K562 (cell line): Measurements from ENCODE around the gene NOD1. TPM values are rescaled to one million over a fixed set of nuclear protein-coding genes. Genes with fewer than 3 reads are reported as not detected.
A peak's percentile ranks its signal among the peaks of the same experiment; 100 is the strongest.

Source experiments
- CREB1 ChIP-seq, 2 experiments: sonication (generic) in 1 of 2; formaldehyde crosslinking in 1 of 2; IDR thresholded peaks; 2 replicates each; pipeline versions ENCODE4 v1.6.1 to v1.8.0; 2012 to 2022; ENCODE audit warnings: inconsistent platforms in 1 of 2, mild to moderate bottlenecking in 1 of 2, missing genetic modification reagents in 1 of 2, moderate library complexity in 1 of 2
- MTA2 ChIP-seq: fragments of 450-650 bp; IDR thresholded peaks from 2 replicates; pipeline ENCODE4 v1.6.1; 2016; ENCODE audit warnings: low read depth
- MYC ChIP-seq, 2 experiments: fragments of 250-450 bp in 1 of 2; sonication (Bioruptor Pico) in 1 of 2; IDR thresholded peaks; 2 replicates each; pipeline versions ENCODE4 v1.5.1 to v1.6.1; 2012 to 2021; ENCODE audit warnings: low read depth in 2 of 2, borderline replicate concordance in 1 of 2, improper control_type of control experiment in 1 of 2, low read length in 1 of 2, mild to moderate bottlenecking in 1 of 2, moderate library complexity in 1 of 2
- SMC3 ChIP-seq: conservative IDR thresholded peaks from 2 replicates; pipeline ENCODE4 v1.6.1; 2011; ENCODE audit warnings: low read depth, low read length, improper control_type of control experiment; ENCODE audit not compliant: insufficient read depth
- XRCC3 ChIP-seq: fragments of 450-650 bp; IDR thresholded peaks from 2 replicates; pipeline ENCODE4 v1.6.1; 2017; ENCODE audit warnings: mild to moderate bottlenecking, moderate library complexity
- ZNF324 ChIP-seq: fragments of 250-450 bp; sonication (Bioruptor Pico); IDR thresholded peaks from 2 replicates; pipeline ENCODE4 v1.4.0; 2020; ENCODE audit warnings: mild to moderate bottlenecking
- polyA plus RNA-seq, 8 experiments: library from polyadenylated mRNA; depleted of rRNA in 4 of 8; stranded (reverse) in 5 of 8; unstranded in 3 of 8; fragments of >200 nt; fragmentation: Nextera tagmentation in 2 of 8; fragmentation: Illumina TruSeq in 1 of 8; extraction: Ambion mirVana in 2 of 8; extraction: Trizol in 1 of 8; gene quantifications; 2 replicates each; pipeline versions ENCODE4 v1.2.1 to v1.2.3, GENCODE V29; 2011 to 2014; ENCODE audit warnings: inconsistent platforms in 1 of 8, missing spikeins in 1 of 8
- total RNA-seq, 7 experiments: library from RNA; depleted of rRNA in 6 of 7; stranded (reverse); fragments of >200 nt in 6 of 7; fragmentation: Illumina TruSeq in 2 of 7; extraction: Trizol in 2 of 7; gene quantifications; 2 replicates each; pipeline versions ENCODE4 v1.2.1 to v1.2.3, GENCODE V29; 2011 to 2021; ENCODE audit warnings: low replicate concordance in 1 of 7
- TF ChIP-seq, protein P1 (sequence below): fragments of 450-650 bp; IDR thresholded peaks from 2 replicates; pipeline ENCODE4 v1.6.1; 2018; ENCODE audit not compliant: partially characterized antibody
- TF ChIP-seq, protein P2 (sequence below), 2 experiments: fragments of 450-650 bp; conservative IDR thresholded peaks; 2 replicates each; pipeline ENCODE4 v1.6.1; 2017; ENCODE audit warnings: mild to moderate bottlenecking in 2 of 2, moderate library complexity in 2 of 2
- TF ChIP-seq, protein P3 (sequence below): fragments of 450-650 bp; IDR thresholded peaks from one replicate; pipeline ENCODE4 v1.6.1; 2018; ENCODE audit warnings: mild to moderate bottlenecking, moderate library complexity; ENCODE audit not compliant: partially characterized antibody
- TF ChIP-seq, protein P4 (sequence below): sonication (generic); formaldehyde crosslinking; IDR thresholded peaks from 2 replicates; pipeline ENCODE4 v1.8.1; 2023; ENCODE audit warnings: missing genetic modification reagents, mild to moderate bottlenecking, borderline replicate concordance
- TF ChIP-seq, protein P5 (sequence below): sonication (generic); formaldehyde crosslinking; IDR thresholded peaks from 2 replicates; pipeline ENCODE4 v1.8.0; 2022; ENCODE audit warnings: missing genetic modification reagents, mild to moderate bottlenecking, moderate library complexity, borderline replicate concordance

The NOD1 gene
- total and polyA plus RNA-seq, 9 of the 15 experiments (the other 6 are each of a cell fraction or from before 2014, with no cell fraction given): 0.34 to 7.1 (median 4.7) TPM

DNA sequence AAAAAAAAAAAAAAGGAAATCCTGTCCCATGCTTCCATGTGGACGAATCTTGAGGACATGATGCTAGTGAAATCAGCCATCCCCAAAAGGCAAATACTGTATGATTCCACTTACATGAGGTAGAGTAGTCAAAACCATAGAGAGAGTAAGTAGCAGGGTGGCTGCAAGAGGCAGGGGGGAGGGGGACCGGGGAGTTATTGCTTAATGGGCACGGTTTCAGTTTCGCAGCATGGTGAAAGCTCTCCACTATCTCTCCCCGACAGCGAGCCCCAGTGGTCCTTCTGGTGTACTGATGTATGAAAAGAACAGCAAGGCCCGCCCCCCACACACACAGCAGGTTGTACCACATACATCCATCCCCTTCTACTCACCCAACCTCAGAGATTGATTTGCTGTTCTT lies 32.8 kb downstream of the NOD1 start (continued):
- TF ChIP-seq, protein P1, sequence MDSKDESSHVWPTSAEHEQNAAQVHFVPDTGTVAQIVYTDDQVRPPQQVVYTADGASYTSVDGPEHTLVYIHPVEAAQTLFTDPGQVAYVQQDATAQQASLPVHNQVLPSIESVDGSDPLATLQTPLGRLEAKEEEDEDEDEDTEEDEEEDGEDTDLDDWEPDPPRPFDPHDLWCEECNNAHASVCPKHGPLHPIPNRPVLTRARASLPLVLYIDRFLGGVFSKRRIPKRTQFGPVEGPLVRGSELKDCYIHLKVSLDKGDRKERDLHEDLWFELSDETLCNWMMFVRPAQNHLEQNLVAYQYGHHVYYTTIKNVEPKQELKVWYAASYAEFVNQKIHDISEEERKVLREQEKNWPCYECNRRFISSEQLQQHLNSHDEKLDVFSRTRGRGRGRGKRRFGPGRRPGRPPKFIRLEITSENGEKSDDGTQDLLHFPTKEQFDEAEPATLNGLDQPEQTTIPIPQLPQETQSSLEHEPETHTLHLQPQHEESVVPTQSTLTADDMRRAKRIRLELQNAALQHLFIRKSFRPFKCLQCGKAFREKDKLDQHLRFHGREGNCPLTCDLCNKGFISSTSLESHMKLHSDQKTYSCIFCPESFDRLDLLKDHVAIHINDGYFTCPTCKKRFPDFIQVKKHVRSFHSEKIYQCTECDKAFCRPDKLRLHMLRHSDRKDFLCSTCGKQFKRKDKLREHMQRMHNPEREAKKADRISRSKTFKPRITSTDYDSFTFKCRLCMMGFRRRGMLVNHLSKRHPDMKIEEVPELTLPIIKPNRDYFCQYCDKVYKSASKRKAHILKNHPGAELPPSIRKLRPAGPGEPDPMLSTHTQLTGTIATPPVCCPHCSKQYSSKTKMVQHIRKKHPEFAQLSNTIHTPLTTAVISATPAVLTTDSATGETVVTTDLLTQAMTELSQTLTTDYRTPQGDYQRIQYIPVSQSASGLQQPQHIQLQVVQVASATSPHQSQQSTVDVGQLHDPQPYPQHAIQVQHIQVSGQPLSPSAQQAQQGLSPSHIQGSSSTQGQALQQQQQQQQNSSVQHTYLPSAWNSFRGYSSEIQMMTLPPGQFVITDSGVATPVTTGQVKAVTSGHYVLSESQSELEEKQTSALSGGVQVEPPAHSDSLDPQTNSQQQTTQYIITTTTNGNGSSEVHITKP: peak; percentile 12
- TF ChIP-seq MYC (IDR thresholded peaks at IDR 0.05; ENCODE audit: low read depth, low read length) (peak; percentile 41; the same call in 1 of the 2 replicates), MYC (CRISPR knock-in tag; IDR thresholded peaks at IDR 0.05; ENCODE audit: borderline replicate concordance, low read depth) (no peak), ZNF324 (CRISPR knock-in tag) (no peak), XRCC3 (no peak), CREB1 (IDR thresholded peaks at IDR 0.05) (no peak), CREB1 (CRISPR knock-in tag; IDR thresholded peaks at IDR 0.05) (no peak; the same call in 1 of the 2 replicates), SMC3 (peak; percentile 37; the same call in 1 of the 2 replicates), MTA2 (no peak)
- TF ChIP-seq, protein P2, sequence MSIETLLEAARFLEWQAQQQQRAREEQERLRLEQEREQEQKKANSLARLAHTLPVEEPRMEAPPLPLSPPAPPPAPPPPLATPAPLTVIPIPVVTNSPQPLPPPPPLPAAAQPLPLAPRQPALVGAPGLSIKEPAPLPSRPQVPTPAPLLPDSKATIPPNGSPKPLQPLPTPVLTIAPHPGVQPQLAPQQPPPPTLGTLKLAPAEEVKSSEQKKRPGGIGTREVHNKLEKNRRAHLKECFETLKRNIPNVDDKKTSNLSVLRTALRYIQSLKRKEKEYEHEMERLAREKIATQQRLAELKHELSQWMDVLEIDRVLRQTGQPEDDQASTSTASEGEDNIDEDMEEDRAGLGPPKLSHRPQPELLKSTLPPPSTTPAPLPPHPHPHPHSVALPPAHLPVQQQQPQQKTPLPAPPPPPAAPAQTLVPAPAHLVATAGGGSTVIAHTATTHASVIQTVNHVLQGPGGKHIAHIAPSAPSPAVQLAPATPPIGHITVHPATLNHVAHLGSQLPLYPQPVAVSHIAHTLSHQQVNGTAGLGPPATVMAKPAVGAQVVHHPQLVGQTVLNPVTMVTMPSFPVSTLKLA (conservative IDR thresholded peaks at IDR 0.05): 0 out of 4 replicates have a peak, but pooled peaks of 1 of the 2 experiments have one; percentile 20
- TF ChIP-seq, protein P3, sequence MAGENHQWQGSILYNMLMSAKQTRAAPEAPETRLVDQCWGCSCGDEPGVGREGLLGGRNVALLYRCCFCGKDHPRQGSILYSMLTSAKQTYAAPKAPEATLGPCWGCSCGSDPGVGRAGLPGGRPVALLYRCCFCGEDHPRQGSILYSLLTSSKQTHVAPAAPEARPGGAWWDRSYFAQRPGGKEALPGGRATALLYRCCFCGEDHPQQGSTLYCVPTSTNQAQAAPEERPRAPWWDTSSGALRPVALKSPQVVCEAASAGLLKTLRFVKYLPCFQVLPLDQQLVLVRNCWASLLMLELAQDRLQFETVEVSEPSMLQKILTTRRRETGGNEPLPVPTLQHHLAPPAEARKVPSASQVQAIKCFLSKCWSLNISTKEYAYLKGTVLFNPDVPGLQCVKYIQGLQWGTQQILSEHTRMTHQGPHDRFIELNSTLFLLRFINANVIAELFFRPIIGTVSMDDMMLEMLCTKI: no peak
- TF ChIP-seq, protein P4, sequence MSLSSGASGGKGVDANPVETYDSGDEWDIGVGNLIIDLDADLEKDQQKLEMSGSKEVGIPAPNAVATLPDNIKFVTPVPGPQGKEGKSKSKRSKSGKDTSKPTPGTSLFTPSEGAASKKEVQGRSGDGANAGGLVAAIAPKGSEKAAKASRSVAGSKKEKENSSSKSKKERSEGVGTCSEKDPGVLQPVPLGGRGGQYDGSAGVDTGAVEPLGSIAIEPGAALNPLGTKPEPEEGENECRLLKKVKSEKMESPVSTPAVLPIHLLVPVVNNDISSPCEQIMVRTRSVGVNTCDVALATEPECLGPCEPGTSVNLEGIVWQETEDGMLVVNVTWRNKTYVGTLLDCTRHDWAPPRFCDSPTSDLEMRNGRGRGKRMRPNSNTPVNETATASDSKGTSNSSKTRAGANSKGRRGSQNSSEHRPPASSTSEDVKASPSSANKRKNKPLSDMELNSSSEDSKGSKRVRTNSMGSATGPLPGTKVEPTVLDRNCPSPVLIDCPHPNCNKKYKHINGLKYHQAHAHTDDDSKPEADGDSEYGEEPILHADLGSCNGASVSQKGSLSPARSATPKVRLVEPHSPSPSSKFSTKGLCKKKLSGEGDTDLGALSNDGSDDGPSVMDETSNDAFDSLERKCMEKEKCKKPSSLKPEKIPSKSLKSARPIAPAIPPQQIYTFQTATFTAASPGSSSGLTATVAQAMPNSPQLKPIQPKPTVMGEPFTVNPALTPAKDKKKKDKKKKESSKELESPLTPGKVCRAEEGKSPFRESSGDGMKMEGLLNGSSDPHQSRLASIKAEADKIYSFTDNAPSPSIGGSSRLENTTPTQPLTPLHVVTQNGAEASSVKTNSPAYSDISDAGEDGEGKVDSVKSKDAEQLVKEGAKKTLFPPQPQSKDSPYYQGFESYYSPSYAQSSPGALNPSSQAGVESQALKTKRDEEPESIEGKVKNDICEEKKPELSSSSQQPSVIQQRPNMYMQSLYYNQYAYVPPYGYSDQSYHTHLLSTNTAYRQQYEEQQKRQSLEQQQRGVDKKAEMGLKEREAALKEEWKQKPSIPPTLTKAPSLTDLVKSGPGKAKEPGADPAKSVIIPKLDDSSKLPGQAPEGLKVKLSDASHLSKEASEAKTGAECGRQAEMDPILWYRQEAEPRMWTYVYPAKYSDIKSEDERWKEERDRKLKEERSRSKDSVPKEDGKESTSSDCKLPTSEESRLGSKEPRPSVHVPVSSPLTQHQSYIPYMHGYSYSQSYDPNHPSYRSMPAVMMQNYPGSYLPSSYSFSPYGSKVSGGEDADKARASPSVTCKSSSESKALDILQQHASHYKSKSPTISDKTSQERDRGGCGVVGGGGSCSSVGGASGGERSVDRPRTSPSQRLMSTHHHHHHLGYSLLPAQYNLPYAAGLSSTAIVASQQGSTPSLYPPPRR (CRISPR knock-in tag): no peak
- TF ChIP-seq, protein P5, sequence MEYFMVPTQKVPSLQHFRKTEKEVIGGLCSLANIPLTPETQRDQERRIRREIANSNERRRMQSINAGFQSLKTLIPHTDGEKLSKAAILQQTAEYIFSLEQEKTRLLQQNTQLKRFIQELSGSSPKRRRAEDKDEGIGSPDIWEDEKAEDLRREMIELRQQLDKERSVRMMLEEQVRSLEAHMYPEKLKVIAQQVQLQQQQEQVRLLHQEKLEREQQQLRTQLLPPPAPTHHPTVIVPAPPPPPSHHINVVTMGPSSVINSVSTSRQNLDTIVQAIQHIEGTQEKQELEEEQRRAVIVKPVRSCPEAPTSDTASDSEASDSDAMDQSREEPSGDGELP (CRISPR knock-in tag): 0 out of 2 replicates have a peak, but pooled peaks have one; percentile 27
